ENCODE measurements around the gene ZBTB45. TPM values are rescaled to one million over a fixed set of nuclear protein-coding genes. Genes with fewer than 3 reads are reported as not detected.

ZBTB45 gene
- polyA plus RNA-seq, 3 donors = 2.2 to 5.3 (median 2.6) TPM

GRCh38 chr19:58566989-58567388, 47.4 kb upstream of the ZBTB45 start:
- H4K20me1 ChIP-seq (ENCODE audit: insufficient read depth, low read length) = peaks cover 10% of the 10 kb centered on the region
- Mint-ChIP-seq H3K27me3 (ENCODE audit: low read depth in 3 of 3) (peaks cover 26 to 31% (median 27%) of the 10 kb centered on the region in 3 donors), H3K36me3 (peaks cover 23 to 46% of the 10 kb centered on the region in 2 donors), H3K9me3 (peaks cover 0 to 11% (median 7%) of the 10 kb centered on the region in 7 donors), H3K27ac (no peak overlapping the region), H3K4me1 (peaks cover 26% of the 10 kb centered on the region), H3K4me3 (no peak overlapping the region)
- H3K9ac ChIP-seq (ENCODE audit: insufficient read depth, low read length, poor library complexity, severe bottlenecking) = no peak overlapping the region
- no peak for TF ChIP-seq CTCF (IDR thresholded peaks at IDR 0.05)
- no peak for DNase-seq
- H3K4me2 ChIP-seq (replicated peaks; ENCODE audit: extremely low read depth, low read length, poor library complexity, severe bottlenecking) = no peak overlapping the region
- no peak overlapping the region for H3K4me3 ChIP-seq (replicated peaks in 1 of 3; ENCODE audit: low read depth in 2 of 3, low read length in 3 of 3)
- peaks cover 0 to 8% of the 10 kb centered on the region in 2 donors for H3K9me3 ChIP-seq (replicated peaks in 1 of 2; ENCODE audit: control insufficient read depth in 1 of 2, insufficient read depth in 1 of 2, low read length in 2 of 2)
- no peak overlapping the region for H2AFZ ChIP-seq (ENCODE audit: insufficient read depth, low read depth, low read length, poor library complexity, severe bottlenecking)
- H3K27ac ChIP-seq (ENCODE audit: low read depth in 1 of 2, low read length in 2 of 2) = no peak overlapping the region
- intact Hi-C loops (cut with micrococcal nuclease) = no loop called here
- 97% methylated on average over 3 of the region's 5 CpGs for WGBS (ENCODE audit: insufficient coverage)
- H3K27me3 ChIP-seq (ENCODE audit: control insufficient read depth in 2 of 2, insufficient read depth in 2 of 2, low read length in 2 of 2) = peaks cover 15 to 25% of the 10 kb centered on the region in 2 donors
- peaks cover 15% of the 10 kb centered on the region for H3K79me2 ChIP-seq (ENCODE audit: insufficient read depth, low read length)
- H3K36me3 ChIP-seq (replicated peaks in 1 of 2; ENCODE audit: control insufficient read depth in 1 of 2, insufficient read depth in 2 of 2, low read length in 2 of 2) = peaks cover 9 to 31% of the 10 kb centered on the region in 2 donors
- peaks cover 22 to 25% of the 10 kb centered on the region in 2 donors for H3K4me1 ChIP-seq (ENCODE audit: control insufficient read depth in 1 of 2, insufficient read depth in 2 of 2, low read length in 2 of 2)

- Histone ChIP-seq H3K36me3 (replicated peaks in 1 of 2; ENCODE audit: control insufficient read depth in 1 of 2, insufficient read depth in 2 of 2, low read length in 2 of 2) (peaks cover 6 to 11% of the 10 kb centered on the region in 2 donors), H3K79me2 (ENCODE audit: insufficient read depth, low read length) (no peaks in the 10 kb centered on the region), H3K27ac (ENCODE audit: low read depth in 1 of 2, low read length in 2 of 2) (no peak overlapping the region), H3K9ac (ENCODE audit: insufficient read depth, low read length, poor library complexity, severe bottlenecking) (no peak overlapping the region), H3K9me3 (replicated peaks in 1 of 2; ENCODE audit: control insufficient read depth in 1 of 2, insufficient read depth in 1 of 2, low read length in 2 of 2) (peaks cover 0 to 13% of the 10 kb centered on the region in 2 donors), H2AFZ (ENCODE audit: insufficient read depth, low read depth, low read length, poor library complexity, severe bottlenecking) (no peak overlapping the region), H3K4me2 (replicated peaks; ENCODE audit: extremely low read depth, low read length, poor library complexity, severe bottlenecking) (no peak overlapping the region), H3K4me3 (replicated peaks in 1 of 3; ENCODE audit: low read depth in 2 of 3, low read length in 3 of 3) (no peak overlapping the region), H3K27me3 (ENCODE audit: control insufficient read depth in 2 of 2, insufficient read depth in 2 of 2, low read length in 2 of 2) (peaks cover 23 to 39% of the 10 kb centered on the region in 2 donors), H4K20me1 (ENCODE audit: insufficient read depth, low read length) (peaks cover 10% of the 10 kb centered on the region), H3K4me1 (ENCODE audit: control insufficient read depth in 1 of 2, insufficient read depth in 2 of 2, low read length in 2 of 2) (peaks cover 35 to 37% of the 10 kb centered on the region in 2 donors)
- H3K27me3 Mint-ChIP-seq (ENCODE audit: low read depth in 3 of 3) = peaks cover 39 to 45% (median 39%) of the 10 kb centered on the region in 3 donors
- intact Hi-C loops (cut with micrococcal nuclease) = no loop called here
- peak overlapping the region in 1 of 2 donors; percentile 86 for H3K4me3 Mint-ChIP-seq
- TF ChIP-seq CTCF (IDR thresholded peaks at IDR 0.05) = no peak
- H3K4me1 Mint-ChIP-seq = peaks cover 40% of the 10 kb centered on the region
- no peak for DNase-seq
- WGBS (ENCODE audit: insufficient coverage) = 95% methylated on average over 5 of the region's 6 CpGs
- peaks cover 17 to 25% of the 10 kb centered on the region in 2 donors for H3K36me3 Mint-ChIP-seq
- peaks cover 0 to 17% (median 8%) of the 10 kb centered on the region in 7 donors for H3K9me3 Mint-ChIP-seq
- no peak overlapping the region for H3K27ac Mint-ChIP-seq
These were observed 44.2 kb upstream of the ZBTB45 start for GRCh38 chr19:58563823-58564222.

All from CD14-positive monocyte (primary cell).